HCT116 (cell line): ENCODE measurements around the gene LRRC32. TPM values are rescaled to one million over a fixed set of nuclear protein-coding genes. Genes with fewer than 3 reads are reported as not detected.

Experiments used
- ATAC-seq: fragments of 200-7000 bp; cut with Tn5 transposase; 2 replicates; pipeline ENCODE4 v1.9.1; 2020; ENCODE audit warnings: mild to moderate bottlenecking, moderate library complexity
- BruUV-seq: library from RNA; stranded (reverse); fragments of 400-500 nt; replicated peaks from 2 replicates; lab custom pipeline; 2021; lab: Mats Ljungman, UMichigan
- CTCF ChIA-PET: fragments of 300-600 bp; sonication (Branson Sonifier 250); formaldehyde crosslinking; loops from one replicate; lab custom pipeline; 2021; ENCODE audit warnings: antibody characterized with exemption; lab: Charles Lee
- POLR2A ChIA-PET: fragments of 300-600, 350-600 bp; sonication (Branson Sonifier 250); formaldehyde crosslinking; loops from one replicate; lab custom pipeline; 2021; ENCODE audit warnings: antibody characterized with exemption; lab: Charles Lee
- RAD21 ChIA-PET, 2 experiments: fragments of 300-600 bp; sonication (Branson Sonifier 250); formaldehyde crosslinking; loops; one replicate each; lab custom pipeline; 2023; ENCODE audit warnings: low total read pairs in 2 of 2; ENCODE audit not compliant: uncharacterized antibody in 2 of 2, unreplicated experiment in 2 of 2, low non-redundant PET in 1 of 2; lab: Charles Lee
- DNase-seq: peaks from one replicate; pipeline ENCODE4 v3.0.0-alpha.2; 2010; ENCODE audit warnings: low read depth, low spot score
- H2AFZ ChIP-seq: fragments of 200-600 bp; shearing (Covaris generic), sonication (generic); 2 replicates; pipeline ENCODE4 v1.6.1; 2017; ENCODE audit warnings: low read depth, mixed run types, mixed read lengths, antibody characterized with exemption, low read length; ENCODE audit not compliant: poor library complexity, severe bottlenecking
- H3K27ac ChIP-seq: 2 replicates; pipeline ENCODE4 v1.5.1; 2012; ENCODE audit warnings: low read depth, low read length
- H3K27me3 ChIP-seq: fragments of 200-600 bp; sonication (generic); 2 replicates; pipeline ENCODE4 v1.6.1; 2016; ENCODE audit warnings: mixed run types, low read length, mixed read lengths; ENCODE audit not compliant: insufficient read depth
- H3K36me3 ChIP-seq, 2 experiments: fragments of 200-500 bp in 1 of 2; fragments of 200-600 bp in 1 of 2; sonication (Bioruptor generic) in 1 of 2; sonication (generic) in 1 of 2; 2 replicates each; pipeline versions ENCODE4 v1.5.1 to v1.6.1; 2014 to 2016; ENCODE audit warnings: low read length in 2 of 2, inconsistent platforms in 1 of 2, mixed read lengths in 1 of 2, mixed run types in 1 of 2; ENCODE audit not compliant: insufficient read depth in 2 of 2, control insufficient read depth in 1 of 2
- H3K4me1 ChIP-seq, 2 experiments: fragments of 200-600 bp in 1 of 2; sonication (generic) in 1 of 2; 2 replicates each; pipeline versions ENCODE4 v1.5.1 to v1.6.1; 2012 to 2017; ENCODE audit warnings: low read length in 2 of 2, inconsistent platforms in 1 of 2, mild to moderate bottlenecking in 1 of 2, mixed read lengths in 1 of 2, mixed run types in 1 of 2, moderate library complexity in 1 of 2; ENCODE audit not compliant: insufficient read depth in 2 of 2, control insufficient read depth in 1 of 2
- H3K4me2 ChIP-seq: fragments of 200-600 bp; sonication (generic); 2 replicates; pipeline ENCODE4 v1.6.1; 2017; ENCODE audit warnings: mixed run types, low read length, mixed read lengths
- H3K4me3 ChIP-seq, 2 experiments: fragments of 200-600 bp in 1 of 2; sonication (generic) in 1 of 2; replicated peaks in 1 of 2; 2 replicates each; pipeline ENCODE4 v1.5.1; 2011 to 2016; ENCODE audit warnings: low read length in 2 of 2, control low read depth in 1 of 2, low read depth in 1 of 2, mild to moderate bottlenecking in 1 of 2, mixed read lengths in 1 of 2, mixed run types in 1 of 2
- H3K79me2 ChIP-seq: fragments of 200-600 bp; sonication (generic); 2 replicates; pipeline ENCODE4 v1.6.1; 2017; ENCODE audit warnings: mild to moderate bottlenecking, mixed run types, low read length, moderate library complexity, mixed read lengths; ENCODE audit not compliant: insufficient read depth
- H3K9ac ChIP-seq: fragments of 200-600 bp; sonication (generic); 2 replicates; pipeline ENCODE4 v1.6.1; 2016; ENCODE audit warnings: low read length, mixed read lengths
- H3K9me2 ChIP-seq: fragments of 200-600 bp; sonication (generic), shearing (Covaris generic); 2 replicates; pipeline ENCODE4 v1.6.1; 2017; ENCODE audit warnings: mixed run types, mild to moderate bottlenecking, moderate library complexity; ENCODE audit not compliant: insufficient read depth
- H3K9me3 ChIP-seq, 2 experiments: fragments of 200-500 bp in 1 of 2; fragments of 200-600 bp in 1 of 2; sonication (Bioruptor generic) in 1 of 2; sonication (generic) in 1 of 2; 2 replicates each; pipeline ENCODE4 v1.6.1; 2014 to 2017; ENCODE audit warnings: low read length in 2 of 2, mixed read lengths in 2 of 2, inconsistent platforms in 1 of 2, low read depth in 1 of 2, mild to moderate bottlenecking in 1 of 2, mixed run types in 1 of 2, moderate library complexity in 1 of 2; ENCODE audit not compliant: control insufficient read depth in 1 of 2, insufficient read depth in 1 of 2
- H4K20me1 ChIP-seq: fragments of 200-600 bp; sonication (generic), shearing (Covaris generic); 2 replicates; pipeline ENCODE4 v1.6.1; 2017; ENCODE audit warnings: mixed run types, mild to moderate bottlenecking, moderate library complexity; ENCODE audit not compliant: insufficient read depth
- ATF3 ChIP-seq: IDR thresholded peaks from 2 replicates; pipeline ENCODE4 v1.6.1; 2012
- CBX3 ChIP-seq: IDR thresholded peaks from 2 replicates; pipeline ENCODE4 v1.6.1; 2012; ENCODE audit warnings: low read depth
- CEBPB ChIP-seq: IDR thresholded peaks from 2 replicates; pipeline ENCODE4 v1.6.1; 2012; ENCODE audit warnings: low read depth
- CTCF ChIP-seq, 3 experiments: fragments of 200-600 bp in 1 of 3; sonication (generic) in 1 of 3; IDR thresholded peaks in 2 of 3; conservative IDR thresholded peaks in 1 of 3; 2 replicates each; pipeline ENCODE4 v1.5.1; 2012 to 2017; ENCODE audit warnings: low read depth in 2 of 3, low read length in 2 of 3, antibody characterized with exemption in 1 of 3, borderline replicate concordance in 1 of 3, control low read depth in 1 of 3, mild to moderate bottlenecking in 1 of 3, mixed read lengths in 1 of 3, mixed run types in 1 of 3, moderate library complexity in 1 of 3; ENCODE audit not compliant: insufficient read depth in 1 of 3
- EGR1 ChIP-seq: IDR thresholded peaks from 2 replicates; pipeline ENCODE4 v1.6.1; 2012; ENCODE audit warnings: low read depth
- ELF1 ChIP-seq: IDR thresholded peaks from 2 replicates; pipeline ENCODE4 v1.6.1; 2012; ENCODE audit warnings: low read depth, borderline replicate concordance
- EZH2 ChIP-seq: fragments of 200-600 bp; sonication (generic); IDR thresholded peaks from 2 replicates; pipeline ENCODE4 v1.6.1; 2017; ENCODE audit warnings: antibody characterized with exemption, mixed run types
- FOSL1 ChIP-seq: IDR thresholded peaks from 2 replicates; pipeline ENCODE4 v1.6.1; 2012; ENCODE audit warnings: low read depth
- JUND ChIP-seq: IDR thresholded peaks from 2 replicates; pipeline ENCODE4 v1.6.1; 2012
- MAX ChIP-seq: IDR thresholded peaks from 2 replicates; pipeline ENCODE4 v1.6.1; 2012
- POLR2AphosphoS5 ChIP-seq: IDR thresholded peaks from 2 replicates; pipeline ENCODE4 v1.6.1; 2011; ENCODE audit warnings: mild to moderate bottlenecking, low read depth, low read length, moderate library complexity
- REST ChIP-seq: IDR thresholded peaks from 2 replicates; pipeline ENCODE4 v1.6.1; 2012; ENCODE audit warnings: low read depth
- SIN3A ChIP-seq: IDR thresholded peaks from 2 replicates; pipeline ENCODE4 v1.6.1; 2012; ENCODE audit warnings: low read depth
- SRF ChIP-seq: IDR thresholded peaks from 2 replicates; pipeline ENCODE4 v1.6.1; 2012; ENCODE audit warnings: low read depth
- YY1 ChIP-seq: IDR thresholded peaks from 2 replicates; pipeline ENCODE4 v1.6.1; 2011; ENCODE audit warnings: low read length, low read depth, moderate library complexity, mild to moderate bottlenecking; ENCODE audit not compliant: insufficient replicate concordance; ENCODE audit errors: extremely low read depth
- ZBTB33 ChIP-seq: IDR thresholded peaks from 2 replicates; pipeline ENCODE4 v1.6.1; 2011; ENCODE audit warnings: mild to moderate bottlenecking, low read length, moderate library complexity; ENCODE audit not compliant: insufficient replicate concordance; ENCODE audit errors: extremely low read depth
- ZFX ChIP-seq: fragments of 450-650 bp; IDR thresholded peaks from 2 replicates; pipeline ENCODE4 v1.6.1; 2017
- ZNF274 ChIP-seq: fragments of 200-500 bp; sonication (Bioruptor generic); IDR thresholded peaks from 2 replicates; pipeline ENCODE4 v1.6.1; 2014; ENCODE audit warnings: mild to moderate bottlenecking, low read depth, low read length, inconsistent platforms
- intact Hi-C: fragments of 100-400 bp; cut with micrococcal nuclease; formaldehyde crosslinking; loops from 2 replicates; pipeline ENCODE4 v1.10.0; 2022
- total RNA-seq: library from RNA; stranded (reverse); gene quantifications from one replicate; pipeline ENCODE4 v1.2.1, GENCODE V29; 2021; ENCODE audit not compliant: unreplicated experiment

LRRC32 gene
- total RNA-seq, 1 experiment from 2014 or later: 0.54 TPM

GRCh38 chr11:76640501-76640900 lies 30.0 kb downstream of the LRRC32 start:
- ChIA-PET POLR2A (no interaction called here), RAD21 (no interaction called here), CTCF (no interaction called here)
- H3K4me1 ChIP-seq: no peaks in the 10 kb centered on the region
- no peak overlapping the region for H3K4me3 ChIP-seq
- intact Hi-C loops: no loop called here
- no peak overlapping the region for H3K27ac ChIP-seq
- no peak overlapping the region for H3K4me2 ChIP-seq
- H4K20me1 ChIP-seq: no peaks in the 10 kb centered on the region
- DNase-seq (no peak), ATAC-seq (no peak)
- H3K9ac ChIP-seq: no peak overlapping the region
- no peaks in the 10 kb centered on the region for H3K9me3 ChIP-seq
- no peaks in the 10 kb centered on the region for H3K36me3 ChIP-seq
- H3K9me2 ChIP-seq: no peaks in the 10 kb centered on the region
- H3K27me3 ChIP-seq: no peaks in the 10 kb centered on the region
- BruUV-seq: no TSS peak
- no peaks in the 10 kb centered on the region for H3K79me2 ChIP-seq
- TF ChIP-seq CTCF (IDR thresholded peaks at IDR 0.05 in 2 of 3, conservative IDR thresholded peaks at IDR 0.05 in 1 of 3; ENCODE audit: borderline replicate concordance in 1 of 3, insufficient read depth in 1 of 3, low read depth in 2 of 3, low read length in 2 of 3) (no peak), MAX (no peak), EZH2 (no peak), ATF3 (no peak), SRF (no peak), SIN3A (no peak), POLR2AphosphoS5 (no peak), EGR1 (no peak), FOSL1 (no peak), CBX3 (no peak), REST (no peak), CEBPB (no peak), ZNF274 (no peak), JUND (no peak), ELF1 (no peak), YY1 (no peak), ZBTB33 (no peak), ZFX (no peak)
- H2AFZ ChIP-seq: no peak overlapping the region
